HG02970 (cell line): Measurements from ENCODE around the gene CCER1.
"Not testable (repeated sequence)": the region's sequence is repeated elsewhere in the genome, so short reads cannot be mapped to it uniquely, and the experiment has no call there.

ENCODE experiments used
- ATAC-seq: cut with Tn5 transposase; IDR thresholded peaks from one replicate; pipeline ENCODE4 v1.9.1; 2021; ENCODE audit warnings: mild to moderate bottlenecking, moderate library complexity, moderate number of reproducible peaks; ENCODE audit not compliant: unreplicated experiment, low FRiP score

The CCER1 gene, protein sequence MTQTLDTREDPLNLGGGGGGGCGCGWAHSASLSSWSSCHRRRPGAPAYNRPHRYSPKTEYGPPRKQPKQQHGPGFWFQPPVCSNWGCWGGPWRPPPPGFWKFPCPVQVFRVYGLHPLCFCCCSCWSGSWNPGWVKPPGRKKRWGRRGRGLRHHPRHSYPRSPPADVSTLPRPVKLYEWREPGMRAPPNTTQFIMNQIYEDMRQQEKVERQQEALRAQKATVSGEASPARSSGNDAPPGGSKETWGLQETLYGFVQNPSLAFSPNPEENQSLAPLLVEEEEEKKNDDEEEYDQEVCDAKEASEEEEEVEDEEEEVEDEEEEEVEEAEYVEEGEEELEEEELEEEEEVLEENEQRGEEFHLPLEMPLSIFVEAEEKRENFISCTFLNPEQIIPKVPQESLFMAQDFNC

DNA sequence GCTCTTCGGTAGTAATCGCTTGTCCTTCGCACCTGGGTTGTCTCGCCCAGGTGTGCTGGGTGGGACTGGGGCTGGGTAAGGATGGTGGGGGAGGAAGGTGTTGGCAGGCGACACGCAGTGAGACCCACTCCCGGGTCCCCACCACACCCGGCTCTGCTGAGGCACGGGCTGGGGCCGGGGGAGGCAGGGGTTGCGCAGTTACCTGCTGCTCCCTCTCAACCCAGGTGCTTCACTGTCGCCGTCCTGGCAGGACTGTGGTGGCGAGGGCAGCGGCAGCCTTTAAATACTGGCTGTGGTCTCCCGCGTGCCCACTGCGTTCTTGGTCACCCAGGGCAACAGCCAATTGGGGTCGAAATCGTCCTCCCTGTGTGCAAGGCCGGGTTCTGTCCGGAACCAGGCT lies at the start of gene CCER1:
Gene CCER1, minus strand, starts transcription at position 256 of the 400 bp plus-strand sequence. CDS start 434 bp downstream, outside the sequence.
- no peak for ATAC-seq

DNA sequence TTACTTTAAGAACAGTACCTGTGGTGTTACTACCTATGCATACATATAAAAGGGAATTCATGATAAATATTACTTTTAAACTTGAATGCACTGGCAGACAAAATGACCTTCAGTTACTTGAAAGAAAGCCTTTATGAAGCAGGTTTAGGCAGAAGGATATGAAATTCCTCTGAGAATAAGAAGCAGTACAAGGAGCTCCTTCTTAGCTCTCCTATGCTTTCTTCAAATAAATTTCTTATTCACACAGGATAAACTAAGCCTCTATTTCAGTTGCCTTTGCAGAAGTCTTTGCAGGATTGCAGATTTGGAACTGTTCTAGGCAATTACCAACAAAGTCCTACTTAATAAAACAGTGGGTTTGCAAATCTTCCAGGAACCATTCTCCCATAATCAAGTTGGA lies 48.8 kb upstream of the CCER1 start:
- ATAC-seq: no peak

DNA sequence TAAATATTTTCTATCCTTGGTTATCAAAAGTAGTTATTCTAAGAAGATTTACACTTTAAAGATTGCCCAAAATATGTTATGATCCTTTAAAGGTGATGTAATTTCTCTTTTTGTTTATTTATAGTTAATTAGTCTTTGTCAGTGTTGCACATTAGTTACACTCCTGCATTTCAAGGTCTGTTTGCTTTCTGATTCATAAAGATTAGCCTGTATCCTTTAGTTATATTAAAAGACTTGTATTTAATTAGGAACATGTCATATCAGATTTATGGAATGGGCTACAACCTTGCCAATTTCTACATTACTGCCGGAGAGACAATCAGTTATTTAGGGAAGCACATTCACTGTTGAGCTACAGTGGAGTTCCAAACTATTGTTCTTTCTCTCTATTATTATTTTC lies 46.3 kb upstream of the CCER1 start:
- ATAC-seq: no peak

DNA sequence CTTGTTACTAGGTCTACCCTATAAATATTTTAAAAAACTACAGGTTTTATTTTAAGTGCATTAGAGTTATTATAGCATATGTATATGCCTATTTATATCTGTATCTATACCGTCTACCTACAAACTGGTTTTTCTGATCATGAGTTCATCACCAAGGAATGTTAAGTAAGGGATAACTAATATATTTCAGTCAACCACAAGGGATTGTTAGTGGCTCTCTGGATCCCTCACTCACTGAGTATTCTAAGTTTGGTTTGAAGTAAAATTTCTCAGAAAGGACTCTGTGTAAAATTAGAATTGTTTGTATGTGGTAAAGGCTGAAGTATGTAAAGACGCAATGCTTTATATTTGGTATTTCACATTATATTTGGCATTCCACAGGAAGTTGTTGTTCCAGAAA lies 45.0 kb upstream of the CCER1 start:
- no peak for ATAC-seq

DNA sequence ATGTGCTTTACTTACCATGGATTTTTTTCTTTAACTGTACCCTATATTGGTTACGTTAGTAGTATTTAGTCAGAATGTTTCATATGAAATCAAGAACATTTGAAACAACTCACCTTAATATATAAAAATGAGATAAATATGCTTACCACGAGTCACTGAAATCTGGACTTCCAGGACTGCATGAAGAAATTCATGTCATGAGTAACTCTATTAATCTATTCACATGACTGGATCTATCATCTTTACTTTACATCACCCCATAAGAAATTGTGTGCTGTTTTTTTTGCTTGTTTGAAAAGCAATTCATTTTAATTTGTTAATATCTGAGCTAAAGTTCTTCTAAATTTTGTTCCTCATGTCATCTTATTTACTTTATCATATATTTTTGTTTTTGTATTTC lies 44.6 kb upstream of the CCER1 start:
- no peak for ATAC-seq

DNA sequence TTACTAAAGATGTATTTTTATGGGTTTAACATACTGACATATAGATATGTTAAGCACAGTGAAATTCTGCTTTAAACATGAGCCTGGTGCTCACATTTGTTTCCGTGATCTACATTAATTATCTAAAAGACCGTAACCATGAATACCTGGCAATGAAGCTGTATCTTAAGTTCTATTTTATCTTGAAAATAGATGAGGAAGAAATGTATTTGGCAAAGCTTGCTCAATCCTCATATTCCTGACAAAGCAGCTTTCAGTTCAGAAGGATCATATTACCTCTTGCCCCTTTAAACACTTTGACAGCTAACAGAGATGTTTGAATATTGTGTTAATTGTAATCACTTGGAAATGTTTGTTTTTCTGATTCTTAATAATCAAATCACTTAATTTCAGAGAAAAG lies 40.0 kb upstream of the CCER1 start:
- no peak for ATAC-seq

DNA sequence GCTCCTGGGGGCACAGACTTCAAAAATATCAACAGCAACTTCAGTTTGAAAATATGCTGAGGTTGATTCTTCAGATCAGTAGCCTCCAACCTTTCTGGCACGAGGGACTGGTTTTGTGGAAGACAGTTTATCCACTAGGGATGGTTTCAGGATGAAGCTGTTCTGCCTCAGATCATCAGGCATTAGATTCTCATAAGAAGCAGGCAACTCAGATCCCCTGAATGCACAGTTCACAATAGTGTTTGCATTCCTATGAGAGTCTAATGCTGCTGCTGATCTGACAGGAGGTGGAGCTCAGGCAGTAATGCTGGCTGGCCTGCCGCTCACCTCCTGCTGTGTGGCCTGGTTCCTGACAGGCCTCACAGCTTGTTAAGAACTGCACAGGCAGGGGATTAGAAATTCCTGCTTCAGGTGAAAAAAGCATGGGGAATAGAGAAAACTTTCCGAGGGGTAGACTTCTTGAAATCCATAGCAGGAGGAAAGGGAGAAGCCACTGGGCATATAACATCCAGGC lies 37.0 kb upstream of the CCER1 start:
- no peak for ATAC-seq

DNA sequence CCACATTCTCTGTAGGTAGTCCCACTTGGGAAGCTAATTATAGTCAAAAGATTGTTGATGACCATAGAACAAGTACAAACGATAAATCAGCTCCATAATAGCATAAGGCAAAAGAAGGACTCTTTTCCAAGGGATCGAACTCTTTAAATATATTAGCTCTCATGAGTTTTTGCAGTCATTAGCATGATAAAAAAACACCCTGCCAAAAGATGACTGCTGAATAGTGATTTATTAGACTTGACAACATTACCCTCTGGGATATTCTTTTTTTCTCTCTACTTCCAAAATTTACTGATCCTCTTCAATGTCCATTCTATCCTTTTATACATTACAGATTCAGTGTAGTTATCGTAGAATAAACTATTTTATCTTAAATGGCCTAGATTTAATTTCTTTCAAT lies 35.6 kb upstream of the CCER1 start:
- no peak for ATAC-seq

DNA sequence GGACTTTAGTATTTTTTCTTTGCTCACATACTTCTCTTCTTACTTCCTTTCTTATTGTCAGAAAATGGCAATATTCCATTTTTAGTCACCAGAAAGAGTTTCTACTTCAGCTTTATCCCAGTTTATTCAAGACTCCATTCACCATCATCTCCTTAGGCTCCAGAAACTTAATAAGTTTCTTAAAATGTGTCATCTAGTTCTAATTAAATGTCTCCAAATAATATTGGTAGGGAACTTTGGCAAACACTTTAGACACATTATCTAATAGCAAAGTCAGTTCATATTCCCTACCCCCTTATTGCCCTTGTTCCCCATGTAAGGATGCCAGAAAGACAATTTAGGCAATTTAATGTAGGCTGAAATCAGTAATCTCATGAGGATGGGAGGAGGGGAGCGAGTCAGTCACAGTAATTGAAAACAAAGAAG lies 34.7 kb upstream of the CCER1 start:
- no peak for ATAC-seq

DNA sequence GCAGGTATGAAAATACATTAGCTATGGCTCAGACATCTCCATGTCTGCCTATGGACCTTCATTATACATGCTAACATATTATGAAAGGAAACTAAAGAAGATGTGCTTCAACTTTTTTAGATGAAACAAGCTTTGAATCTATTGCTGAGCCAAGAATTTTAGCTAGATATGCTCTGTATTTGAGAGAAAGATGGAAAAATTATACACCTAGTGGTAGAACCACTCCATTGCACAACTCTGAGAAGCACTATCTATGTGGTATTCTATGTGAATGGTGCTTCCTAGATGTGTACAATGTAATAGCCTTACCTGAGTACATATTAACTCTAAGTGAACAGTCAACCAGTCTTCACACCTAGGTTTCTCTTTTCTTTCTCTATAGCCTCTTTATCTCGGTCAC lies 32.5 kb upstream of the CCER1 start:
- ATAC-seq: no peak

DNA sequence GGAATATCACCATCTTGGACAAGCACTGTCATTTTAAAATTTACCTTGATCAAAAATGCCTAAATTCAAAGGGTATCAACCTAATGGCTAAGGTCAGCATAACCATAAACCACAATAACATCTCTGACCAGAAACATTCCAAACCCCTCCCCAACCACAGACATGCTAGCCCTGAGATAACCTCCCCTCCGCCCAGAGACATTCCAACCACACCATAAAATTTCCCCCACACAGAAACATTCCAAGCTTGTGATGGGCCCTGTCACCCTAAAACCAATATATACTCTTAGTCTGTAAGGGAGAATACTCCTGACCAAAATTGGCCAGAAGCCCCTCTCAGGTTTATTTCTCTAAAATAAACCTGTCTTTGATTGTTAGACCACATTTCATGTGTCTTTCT lies 32.1 kb upstream of the CCER1 start:
- no peak for ATAC-seq

DNA sequence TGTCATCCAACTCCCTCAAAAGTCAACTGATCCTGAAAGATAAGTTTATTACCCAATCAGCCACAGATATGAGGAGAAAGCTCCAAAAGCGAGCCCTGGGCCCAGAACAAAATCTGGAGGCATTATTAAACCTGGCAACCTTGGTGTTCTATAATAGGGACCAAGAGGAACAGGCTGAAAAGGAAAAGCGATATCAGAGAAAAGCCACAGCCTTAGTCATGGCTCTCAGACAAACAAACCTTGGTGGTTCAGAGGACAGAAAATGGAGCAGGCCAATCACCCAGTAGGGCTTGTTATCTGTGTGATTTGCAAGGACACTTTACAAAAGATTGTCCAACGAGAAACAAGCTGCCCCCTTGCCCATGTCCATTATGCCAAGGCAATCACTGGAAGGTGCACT lies 30.4 kb upstream of the CCER1 start:
- ATAC-seq: not testable (repeated sequence)

DNA sequence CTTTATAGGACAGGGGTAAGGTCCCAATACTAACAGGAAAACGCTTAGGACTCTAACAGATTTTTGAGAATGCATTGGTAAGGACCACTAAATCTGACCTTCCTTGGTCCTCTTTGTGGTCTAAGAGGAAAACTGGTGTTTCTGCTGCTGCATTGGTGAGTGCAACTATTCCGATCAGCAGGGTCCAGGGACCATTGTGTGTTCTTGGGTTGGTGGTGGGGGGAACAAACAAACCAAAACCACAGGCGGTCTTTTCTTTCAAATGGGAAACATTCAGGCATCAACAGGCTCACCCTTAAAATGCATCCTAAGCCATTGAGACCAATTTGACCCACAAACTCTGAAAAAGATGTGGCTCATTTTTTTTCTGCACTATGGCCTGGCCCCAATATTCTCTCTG lies 29.1 kb upstream of the CCER1 start:
- ATAC-seq: no peak

DNA sequence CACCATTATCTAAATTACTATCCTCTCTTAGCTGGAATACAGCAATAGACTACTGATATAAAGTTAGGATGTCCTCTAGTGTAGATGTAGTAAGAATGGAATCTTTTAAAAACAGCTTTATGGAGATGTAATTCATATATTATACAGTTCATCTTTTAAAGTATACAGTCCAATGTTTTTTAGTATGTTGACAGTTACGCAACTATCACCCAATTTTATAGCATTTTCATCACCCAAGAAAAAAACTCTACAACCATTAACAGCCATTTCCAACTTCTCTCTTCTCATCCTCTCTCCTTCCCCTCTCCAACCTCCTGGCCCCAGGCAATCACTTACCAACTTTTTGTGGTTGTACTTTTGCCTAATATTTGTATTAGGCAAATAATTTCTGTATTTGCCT lies 27.2 kb upstream of the CCER1 start:
- no peak for ATAC-seq

DNA sequence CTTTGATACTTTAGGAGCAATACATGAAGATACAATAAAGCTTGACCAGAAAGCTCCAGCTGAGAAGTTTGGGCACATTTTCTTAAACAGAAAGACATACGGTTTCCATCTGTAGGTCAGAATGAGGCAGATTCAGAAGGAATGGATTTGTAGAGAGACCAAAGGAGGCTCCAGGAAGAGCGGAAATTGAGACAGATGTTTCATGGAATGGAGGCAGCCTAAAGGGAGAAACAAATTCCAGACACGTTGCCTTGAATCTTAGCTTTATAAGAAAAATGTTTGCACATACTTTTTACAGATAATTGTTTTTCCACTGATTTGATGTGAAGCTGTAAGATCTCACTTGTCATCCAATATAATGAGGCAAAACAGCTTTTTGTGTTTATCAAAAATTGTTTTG lies 25.0 kb upstream of the CCER1 start:
- no peak for ATAC-seq

DNA sequence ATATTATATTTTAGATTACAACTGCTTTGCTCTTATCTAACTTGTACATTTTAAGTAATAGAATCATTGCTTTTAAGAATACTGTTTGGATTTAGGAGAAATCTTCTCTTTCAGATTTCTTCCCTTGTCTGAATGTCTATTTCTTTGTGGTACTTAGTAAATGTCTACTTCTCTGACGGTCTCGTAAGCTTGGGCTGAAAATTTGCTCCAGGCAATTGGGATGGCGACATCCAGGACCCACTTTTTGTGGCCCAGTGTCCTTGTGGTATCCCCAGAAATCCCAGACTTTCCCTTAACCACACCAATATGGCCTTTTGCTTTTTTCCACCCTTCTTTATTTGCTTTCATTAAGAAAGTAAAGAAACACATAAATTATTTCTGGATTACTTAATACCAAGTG lies 24.0 kb upstream of the CCER1 start:
- no peak for ATAC-seq

DNA sequence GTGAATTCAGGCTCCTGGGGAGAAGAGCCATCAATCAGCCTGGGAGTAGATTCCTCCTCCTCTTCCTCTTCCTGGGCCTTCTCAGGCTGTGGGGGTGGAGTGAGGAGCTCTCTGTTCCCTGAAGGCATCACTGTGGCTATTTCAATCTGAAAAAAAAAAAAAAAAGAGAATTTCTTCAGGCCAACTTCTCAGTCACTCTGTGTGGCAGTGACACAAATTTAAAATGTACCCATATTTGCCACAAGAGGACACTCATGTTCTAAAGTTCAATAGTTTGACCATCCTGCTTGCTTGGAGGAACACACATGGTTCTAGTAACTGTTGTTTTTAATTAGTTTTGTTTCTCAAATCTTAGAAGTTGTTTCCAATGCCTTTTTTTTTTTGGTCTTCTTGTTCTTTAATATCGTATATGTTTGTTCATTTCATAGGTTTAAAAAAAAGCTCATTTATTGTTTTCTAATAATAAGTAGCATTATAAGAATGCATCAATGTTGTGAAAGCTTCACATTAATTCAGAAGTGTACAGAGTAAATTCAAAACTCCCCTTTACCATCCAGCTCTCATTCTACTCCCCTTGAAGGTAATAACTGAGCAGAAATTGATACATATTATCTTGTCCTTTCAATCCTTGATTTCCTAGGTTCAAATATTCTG lies 23.3 kb upstream of the CCER1 start:
- no peak for ATAC-seq

DNA sequence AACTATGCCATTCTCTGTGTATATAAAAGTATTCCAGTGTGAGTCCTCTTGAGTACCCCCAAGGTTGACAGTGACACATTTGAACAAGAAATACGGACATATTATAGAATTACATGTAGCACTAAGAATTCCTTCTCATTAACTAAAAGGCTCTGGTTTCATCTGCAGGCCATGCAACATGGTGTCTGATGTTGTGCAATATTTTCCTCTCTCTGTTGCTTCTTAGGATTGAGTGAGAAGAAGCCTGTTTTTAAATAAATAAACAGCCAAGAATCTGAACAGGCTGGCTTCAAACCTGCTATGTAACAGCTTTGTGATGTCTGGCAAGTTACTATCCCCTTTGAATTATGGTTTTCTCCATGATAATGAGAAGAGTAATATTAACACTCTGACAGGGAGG lies 22.2 kb upstream of the CCER1 start:
- no peak for ATAC-seq

DNA sequence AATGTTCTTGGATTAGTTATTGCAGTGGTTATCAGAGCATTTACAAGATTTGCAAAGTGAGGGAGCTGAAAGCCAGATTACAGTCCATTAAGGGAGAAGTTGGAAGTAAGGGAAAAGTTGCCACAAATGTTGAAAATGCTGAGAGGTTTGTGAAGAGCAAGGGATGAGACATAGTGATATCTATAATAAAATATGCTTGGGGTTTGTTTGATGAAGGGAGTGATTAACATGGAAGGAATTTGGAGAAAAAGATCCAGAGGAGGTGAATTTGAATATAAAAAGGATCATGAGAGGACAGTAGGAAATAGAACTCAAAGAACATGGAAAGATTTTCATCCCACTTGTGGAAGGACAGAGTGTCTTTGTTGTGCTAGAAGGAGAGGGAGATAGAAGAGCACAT lies 19.3 kb upstream of the CCER1 start:
- ATAC-seq: no peak

DNA sequence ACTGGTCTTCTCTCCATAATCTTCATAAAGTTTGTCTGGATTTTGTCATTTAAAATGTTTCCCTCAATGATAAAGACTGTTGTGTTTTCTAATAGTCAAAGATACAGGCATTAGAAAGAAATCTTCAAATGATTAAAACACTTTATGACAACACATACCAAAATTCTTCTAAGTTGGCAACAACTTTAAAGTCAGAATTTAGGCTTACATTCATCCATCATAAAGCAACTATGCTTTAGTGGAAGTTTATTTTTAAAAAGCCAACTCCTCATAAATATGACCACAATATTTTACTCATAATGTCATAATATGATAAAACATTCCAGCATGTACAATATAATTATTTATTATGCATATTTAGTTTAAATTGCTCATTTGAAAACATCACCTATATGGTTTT lies 17.2 kb upstream of the CCER1 start:
- ATAC-seq: no peak

DNA sequence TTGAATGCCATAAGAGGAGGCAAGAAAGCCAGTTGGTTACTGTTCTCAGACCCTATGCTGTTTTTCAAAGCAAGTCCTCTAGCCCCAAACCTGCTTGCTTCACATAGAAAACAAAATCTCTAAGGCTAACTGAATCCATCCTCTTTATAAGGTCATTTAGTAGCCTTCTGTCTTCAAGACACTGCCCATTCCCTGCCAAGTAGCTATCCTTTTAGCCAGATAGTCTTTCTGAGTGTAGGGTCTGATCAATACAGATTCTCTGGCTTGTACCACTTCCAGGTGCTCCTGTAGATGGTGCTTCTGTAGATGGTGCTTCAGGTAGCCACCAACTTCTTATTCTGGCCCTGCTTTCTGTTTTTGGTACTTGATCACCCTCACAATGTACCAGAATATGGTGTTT lies 15.9 kb upstream of the CCER1 start:
- ATAC-seq: no peak

DNA sequence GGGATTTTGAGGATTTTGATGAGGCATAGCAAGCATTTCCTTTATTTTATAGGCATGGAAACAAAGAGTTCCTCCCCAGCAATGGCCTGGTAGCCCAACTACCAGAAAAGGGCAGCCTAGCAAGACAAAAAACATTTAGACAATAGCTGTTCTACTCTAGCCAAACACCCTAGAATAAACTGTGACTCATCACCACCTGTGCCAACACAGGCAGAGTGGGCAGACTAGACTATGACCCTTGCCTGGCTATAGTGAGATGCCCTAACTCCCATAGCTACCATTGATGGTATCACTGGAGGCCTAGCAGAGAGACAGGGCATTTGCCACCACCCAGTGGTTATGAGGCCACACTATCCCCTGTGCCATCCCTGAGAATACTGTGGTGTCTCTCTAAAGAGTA lies 15.5 kb upstream of the CCER1 start:
- no peak for ATAC-seq
